ENCODE measurements around the gene ARHGAP4.

Gene ARHGAP4

GRCh38 chrX:153971450-153972367 is 45.6 kb upstream of the ARHGAP4 start, which contains the start of gene HCFC1:
Gene HCFC1, minus strand, starts transcription at chrX:153971818. Its CDS starts 978 bp downstream, at chrX:153970840.
- TF ChIP-seq, protein P1, sequence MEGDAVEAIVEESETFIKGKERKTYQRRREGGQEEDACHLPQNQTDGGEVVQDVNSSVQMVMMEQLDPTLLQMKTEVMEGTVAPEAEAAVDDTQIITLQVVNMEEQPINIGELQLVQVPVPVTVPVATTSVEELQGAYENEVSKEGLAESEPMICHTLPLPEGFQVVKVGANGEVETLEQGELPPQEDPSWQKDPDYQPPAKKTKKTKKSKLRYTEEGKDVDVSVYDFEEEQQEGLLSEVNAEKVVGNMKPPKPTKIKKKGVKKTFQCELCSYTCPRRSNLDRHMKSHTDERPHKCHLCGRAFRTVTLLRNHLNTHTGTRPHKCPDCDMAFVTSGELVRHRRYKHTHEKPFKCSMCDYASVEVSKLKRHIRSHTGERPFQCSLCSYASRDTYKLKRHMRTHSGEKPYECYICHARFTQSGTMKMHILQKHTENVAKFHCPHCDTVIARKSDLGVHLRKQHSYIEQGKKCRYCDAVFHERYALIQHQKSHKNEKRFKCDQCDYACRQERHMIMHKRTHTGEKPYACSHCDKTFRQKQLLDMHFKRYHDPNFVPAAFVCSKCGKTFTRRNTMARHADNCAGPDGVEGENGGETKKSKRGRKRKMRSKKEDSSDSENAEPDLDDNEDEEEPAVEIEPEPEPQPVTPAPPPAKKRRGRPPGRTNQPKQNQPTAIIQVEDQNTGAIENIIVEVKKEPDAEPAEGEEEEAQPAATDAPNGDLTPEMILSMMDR (IDR thresholded peaks at IDR 0.05): no peak
- peaks cover 3% of the 10 kb centered on the region for H3K27me3 Mint-ChIP-seq (ENCODE audit: low read depth, poor library complexity)
- peak within 1 kb of the TSS; percentile 100 for H3K4me3 Mint-ChIP-seq
- peak; percentile 95 for DNase-seq
- peaks cover 53% of the 10 kb centered on the region for H3K4me1 Mint-ChIP-seq
- H3K27ac Mint-ChIP-seq: peak within 1 kb of the TSS; percentile 100
- peaks cover 5% of the 10 kb centered on the region for H3K36me3 Mint-ChIP-seq (ENCODE audit: low read depth)
- peaks cover 5% of the 10 kb centered on the region for H3K9me3 Mint-ChIP-seq

DNA sequence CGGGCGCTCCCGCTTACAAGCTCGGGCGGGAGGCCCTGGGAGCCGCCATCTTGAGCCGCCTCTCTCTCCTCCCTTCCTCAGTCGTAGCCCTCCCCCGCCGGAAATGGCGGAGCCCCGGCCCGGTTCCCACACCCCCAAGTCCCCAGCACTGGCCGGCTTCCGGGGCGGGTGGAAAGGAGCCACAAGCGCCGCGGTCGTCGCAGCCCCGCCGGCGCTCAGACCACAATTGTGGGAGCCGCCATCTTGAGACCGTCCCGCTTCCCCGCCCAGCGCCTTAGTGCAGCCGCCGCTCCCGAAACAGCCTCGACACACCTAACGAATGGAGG is 45.0 kb upstream of the ARHGAP4 start:
- Mint-ChIP-seq H3K27ac (peak overlapping the region; percentile 100), H3K4me3 (peak overlapping the region; percentile 100), H3K9me3 (peaks cover 4% of the 10 kb centered on the region), H3K4me1 (peaks cover 59% of the 10 kb centered on the region), H3K27me3 (ENCODE audit: low read depth, poor library complexity) (peaks cover 3% of the 10 kb centered on the region), H3K36me3 (ENCODE audit: low read depth) (peaks cover 5% of the 10 kb centered on the region)
- peak; percentile 84 for DNase-seq
- TF ChIP-seq, protein P1 (IDR thresholded peaks at IDR 0.05): no peak

DNA sequence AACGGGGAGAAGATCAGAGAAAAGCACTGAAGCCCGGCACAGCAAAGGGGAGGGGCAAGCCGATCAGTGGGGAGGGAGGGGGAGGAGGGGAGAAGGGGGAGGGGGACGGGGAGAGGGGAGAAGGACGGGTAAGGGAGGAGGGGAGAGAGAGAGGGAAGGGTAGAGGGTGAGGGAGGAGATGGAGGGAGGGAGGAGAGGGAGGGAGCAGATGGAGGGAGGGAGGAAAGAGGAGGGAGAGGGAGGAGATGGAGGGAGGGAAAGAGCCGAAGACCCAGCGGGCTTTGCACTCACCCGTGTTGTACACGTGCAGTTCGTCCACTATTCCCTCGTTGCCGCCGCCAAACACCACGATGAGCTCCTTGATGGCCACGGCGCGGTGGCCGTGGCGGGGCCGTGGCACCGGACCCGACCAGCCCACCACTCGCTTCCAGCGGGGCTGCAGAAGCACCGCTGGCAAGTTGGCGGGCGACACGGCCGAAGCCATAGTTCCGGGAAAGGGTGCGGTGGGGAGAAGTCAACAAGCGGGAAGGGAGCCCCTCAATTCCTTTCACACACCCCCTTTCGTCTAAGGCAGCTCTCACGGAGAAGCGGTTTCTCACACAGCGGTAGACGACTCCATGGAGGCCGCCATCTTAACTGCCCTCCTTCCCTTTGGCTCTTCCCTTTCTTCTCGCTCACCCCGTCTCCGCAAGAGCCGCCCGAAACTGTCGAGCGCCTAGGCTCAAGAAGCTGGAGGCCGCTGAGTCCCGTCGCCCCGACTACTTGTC is 44.5 kb upstream of the ARHGAP4 start:
- Mint-ChIP-seq H3K27ac (peak overlapping the region; percentile 100), H3K4me1 (peaks cover 64% of the 10 kb centered on the region), H3K36me3 (ENCODE audit: low read depth) (peaks cover 5% of the 10 kb centered on the region), H3K27me3 (ENCODE audit: low read depth, poor library complexity) (peaks cover 3% of the 10 kb centered on the region), H3K4me3 (peak overlapping the region; percentile 100), H3K9me3 (no peaks in the 10 kb centered on the region)
- DNase-seq: peak; percentile 54
- TF ChIP-seq, protein P1 (IDR thresholded peaks at IDR 0.05): no peak

GRCh38 chrX:153969904-153970356 is 43.9 kb upstream of the ARHGAP4 start:
- Mint-ChIP-seq H3K36me3 (ENCODE audit: low read depth) (peaks cover 7% of the 10 kb centered on the region), H3K4me1 (peaks cover 64% of the 10 kb centered on the region), H3K27me3 (ENCODE audit: low read depth, poor library complexity) (peaks cover 3% of the 10 kb centered on the region), H3K27ac (peak overlapping the region; percentile 100), H3K9me3 (no peaks in the 10 kb centered on the region), H3K4me3 (peak overlapping the region; percentile 100)
- DNase-seq: no peak
- TF ChIP-seq, protein P1 (IDR thresholded peaks at IDR 0.05): no peak

DNA sequence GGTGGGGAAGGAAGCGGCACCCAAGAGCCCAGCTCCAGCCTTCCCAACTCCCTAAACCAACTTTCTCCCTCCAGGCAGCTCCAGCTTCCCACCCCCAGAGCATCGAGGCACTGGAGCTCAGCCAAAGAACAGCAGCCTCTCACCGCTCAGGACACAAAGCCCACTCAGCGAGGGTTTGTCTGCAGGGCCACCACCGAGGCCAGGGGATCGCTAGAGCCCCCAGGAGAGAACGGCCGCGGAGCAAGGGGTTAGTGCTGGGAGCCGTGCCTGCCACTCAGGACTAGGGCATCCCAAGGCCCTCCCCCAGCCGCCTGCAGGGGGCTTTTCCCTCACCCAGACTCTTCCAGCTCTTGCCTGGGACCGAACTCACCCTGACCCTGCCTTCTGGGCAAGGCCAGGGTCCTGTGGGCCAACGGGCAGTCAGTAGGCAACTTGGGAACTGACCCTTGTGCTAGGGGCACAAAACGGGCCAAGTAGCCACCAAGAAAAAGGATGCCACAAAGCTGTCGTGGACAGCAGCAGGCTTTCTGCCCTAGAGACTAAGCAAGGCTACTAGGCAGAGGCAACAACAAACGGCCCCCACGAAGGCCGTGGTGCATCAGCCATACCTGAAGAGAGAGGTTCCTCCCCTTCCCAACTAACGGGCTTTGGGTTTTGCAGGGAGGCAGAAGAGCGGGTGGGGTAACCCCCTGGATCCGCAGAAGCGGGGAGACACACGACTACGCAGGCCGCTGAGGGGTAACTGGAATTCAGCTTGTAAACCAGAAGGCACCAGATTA is 43.2 kb upstream of the ARHGAP4 start:
- peaks cover 10% of the 10 kb centered on the region for H3K36me3 Mint-ChIP-seq (ENCODE audit: low read depth)
- no peaks in the 10 kb centered on the region for H3K9me3 Mint-ChIP-seq
- H3K27me3 Mint-ChIP-seq (ENCODE audit: low read depth, poor library complexity): peaks cover 3% of the 10 kb centered on the region
- TF ChIP-seq, protein P1 (IDR thresholded peaks at IDR 0.05): no peak
- H3K4me3 Mint-ChIP-seq: peak overlapping the region; percentile 100
- peak; percentile 42 for DNase-seq
- H3K27ac Mint-ChIP-seq: peak overlapping the region; percentile 100
- H3K4me1 Mint-ChIP-seq: peaks cover 58% of the 10 kb centered on the region

All from nephron progenitor cell (in vitro differentiated cells).